IMR-90 (cell line): Measurements from ENCODE around the gene RBP4. TPM values are rescaled to one million over a fixed set of nuclear protein-coding genes. Genes with fewer than 3 reads are reported as not detected.

ENCODE experiments used
- ATAC-seq: fragments of 200-7000 bp; cut with Tn5 transposase; 2 replicates; pipeline ENCODE4 v1.9.1; 2020; ENCODE audit warnings: low read depth, mild to moderate bottlenecking, moderate library complexity
- BruUV-seq: library from RNA; stranded (reverse); fragments of 400-500 nt; replicated peaks from 2 replicates; lab custom pipeline; 2021; lab: Mats Ljungman, UMichigan
- CTCF ChIA-PET: fragments of 300-600 bp; formaldehyde crosslinking; extraction: SDS; loops from one replicate; lab custom pipeline; 2021; ENCODE audit warnings: antibody characterized with exemption; lab: Yijun Ruan, JAX
- POLR2A ChIA-PET: fragments of 300-600 bp; sonication (Branson Sonifier 250); formaldehyde crosslinking; loops from one replicate; lab custom pipeline; 2022; ENCODE audit warnings: antibody characterized with exemption; ENCODE audit not compliant: unreplicated experiment; lab: Charles Lee
- DNase-seq: peaks from one replicate; pipeline ENCODE4 v3.0.0; 2013
- H2AFZ ChIP-seq: replicated peaks from 2 replicates; pipeline ENCODE3; 2013; ENCODE audit warnings: low read length, mild to moderate bottlenecking; ENCODE audit not compliant: poor library complexity
- H2AK5ac ChIP-seq: 2 replicates; pipeline ENCODE4 v1.6.1; 2013; ENCODE audit warnings: low read depth, low read length, inconsistent platforms
- H2AK9ac ChIP-seq: replicated peaks from 2 replicates; pipeline ENCODE3; 2013; ENCODE audit warnings: mild to moderate bottlenecking, low read depth, low read length, moderate library complexity; ENCODE audit not compliant: poor library complexity
- H2BK120ac ChIP-seq: 2 replicates; pipeline ENCODE4 v1.6.1; 2013; ENCODE audit warnings: low read depth, low read length, inconsistent platforms
- H2BK15ac ChIP-seq: 3 replicates; pipeline ENCODE4 v1.6.1; 2013; ENCODE audit warnings: low read depth, low read length, inconsistent platforms
- H2BK20ac ChIP-seq: 2 replicates; pipeline ENCODE4 v1.6.1; 2013; ENCODE audit warnings: low read depth, mild to moderate bottlenecking, inconsistent platforms, low read length, moderate library complexity
- H2BK5ac ChIP-seq: 2 replicates; pipeline ENCODE4 v1.6.1; 2013; ENCODE audit warnings: mild to moderate bottlenecking, low read depth, low read length, inconsistent platforms; ENCODE audit not compliant: poor library complexity, severe bottlenecking
- H3K14ac ChIP-seq: replicated peaks from 2 replicates; pipeline ENCODE4 v1.6.1; 2013; ENCODE audit warnings: low read depth, low read length, inconsistent platforms
- H3K18ac ChIP-seq: 2 replicates; pipeline ENCODE4 v1.6.1; 2013; ENCODE audit warnings: low read depth, low read length, control low read depth
- H3K23ac ChIP-seq: 2 replicates; pipeline ENCODE4 v1.6.1; 2013; ENCODE audit warnings: low read depth, low read length, inconsistent platforms
- H3K27ac ChIP-seq: 2 replicates; pipeline ENCODE4 v1.5.1; 2013; ENCODE audit warnings: mild to moderate bottlenecking, control low read depth, low read length; ENCODE audit not compliant: insufficient read depth
- H3K27me3 ChIP-seq: 2 replicates; pipeline ENCODE4 v1.6.1; 2013; ENCODE audit warnings: low read length; ENCODE audit not compliant: control insufficient read depth, insufficient read depth
- H3K36me3 ChIP-seq: 2 replicates; pipeline ENCODE4 v1.6.1; 2013; ENCODE audit warnings: low read length, mixed read lengths; ENCODE audit not compliant: control insufficient read depth, insufficient read depth
- H3K4ac ChIP-seq: 2 replicates; pipeline ENCODE4 v1.6.1; 2013; ENCODE audit warnings: low read depth, low read length, inconsistent platforms
- H3K4me1 ChIP-seq: 2 replicates; pipeline ENCODE4 v1.6.1; 2013; ENCODE audit warnings: low read length, mixed read lengths; ENCODE audit not compliant: control insufficient read depth, insufficient read depth
- H3K4me2 ChIP-seq: 2 replicates; pipeline ENCODE4 v1.6.1; 2013; ENCODE audit warnings: low read depth, mild to moderate bottlenecking, control low read depth, low read length, moderate library complexity
- H3K4me3 ChIP-seq: 2 replicates; pipeline ENCODE4 v1.5.1; 2013; ENCODE audit warnings: low read depth, mild to moderate bottlenecking, control low read depth, low read length, moderate library complexity; ENCODE audit not compliant: insufficient read depth
- H3K56ac ChIP-seq: 2 replicates; pipeline ENCODE4 v1.6.1; 2013; ENCODE audit warnings: low read length, inconsistent platforms; ENCODE audit not compliant: insufficient read depth; ENCODE audit errors: extremely low read depth
- H3K79me1 ChIP-seq, 2 experiments: 2 replicates each; pipeline ENCODE4 v1.6.1; 2013; ENCODE audit warnings: low read length in 2 of 2, inconsistent platforms in 1 of 2, low read depth in 1 of 2
- H3K9ac ChIP-seq: 2 replicates; pipeline ENCODE4 v1.6.1; 2013; ENCODE audit warnings: low read depth, low read length, control low read depth
- H3K9me1 ChIP-seq: 2 replicates; pipeline ENCODE4 v1.6.1; 2013; ENCODE audit warnings: low read length, inconsistent platforms; ENCODE audit not compliant: insufficient read depth
- H3K9me3 ChIP-seq: 2 replicates; pipeline ENCODE4 v1.6.1; 2013; ENCODE audit warnings: low read length; ENCODE audit not compliant: control insufficient read depth, insufficient read depth
- H4K20me1 ChIP-seq: 2 replicates; pipeline ENCODE4 v1.6.1; 2013; ENCODE audit warnings: low read length, inconsistent platforms; ENCODE audit not compliant: insufficient read depth
- H4K5ac ChIP-seq: 2 replicates; pipeline ENCODE4 v1.6.1; 2013; ENCODE audit warnings: mild to moderate bottlenecking, low read depth, low read length, control low read depth
- H4K8ac ChIP-seq, 2 experiments: 2 replicates each; pipeline ENCODE4 v1.6.1; 2013; ENCODE audit warnings: low read depth in 2 of 2, low read length in 2 of 2, control low read depth in 1 of 2, inconsistent platforms in 1 of 2
- H4K91ac ChIP-seq: 2 replicates; pipeline ENCODE4 v1.6.1; 2013; ENCODE audit warnings: low read depth, low read length, inconsistent platforms; ENCODE audit not compliant: insufficient read depth
- BHLHE40 ChIP-seq: fragments of 150-350 bp; IDR thresholded peaks from 2 replicates; pipeline ENCODE4 v1.6.1; 2016; ENCODE audit warnings: mild to moderate bottlenecking, low read depth, low read length
- CEBPB ChIP-seq: IDR thresholded peaks from 2 replicates; pipeline ENCODE4 v1.6.1; 2012; ENCODE audit warnings: low read depth, low read length, improper control_type of control experiment
- CHD1 ChIP-seq: IDR thresholded peaks from 2 replicates; pipeline ENCODE4 v1.6.1; 2012; ENCODE audit warnings: low read depth, low read length, improper control_type of control experiment
- FOS ChIP-seq: fragments of 150-350 bp; IDR thresholded peaks from 2 replicates; pipeline ENCODE4 v1.6.1; 2016; ENCODE audit warnings: low read depth, low read length
- MAFK ChIP-seq: IDR thresholded peaks from 2 replicates; pipeline ENCODE4 v1.6.1; 2012; ENCODE audit warnings: low read depth, low read length, improper control_type of control experiment
- MAZ ChIP-seq: IDR thresholded peaks from 2 replicates; pipeline ENCODE4 v1.6.1; 2012; ENCODE audit warnings: low read depth, mild to moderate bottlenecking, low read length, improper control_type of control experiment, moderate library complexity, borderline replicate concordance
- MXI1 ChIP-seq: IDR thresholded peaks from 2 replicates; pipeline ENCODE4 v1.6.1; 2012; ENCODE audit warnings: low read depth, mild to moderate bottlenecking, low read length, moderate library complexity, borderline replicate concordance
- NFE2L2 ChIP-seq: fragments of 150-350 bp; IDR thresholded peaks from 2 replicates; pipeline ENCODE4 v1.6.1; 2016; ENCODE audit warnings: low read depth, mild to moderate bottlenecking, low read length
- POLR2A ChIP-seq: IDR thresholded peaks from 2 replicates; pipeline ENCODE4 v1.6.1; 2012; ENCODE audit warnings: mild to moderate bottlenecking, low read depth, low read length
- RAD21 ChIP-seq: IDR thresholded peaks from 2 replicates; pipeline ENCODE4 v1.6.1; 2012; ENCODE audit warnings: low read length, improper control_type of control experiment
- RCOR1 ChIP-seq: IDR thresholded peaks from 2 replicates; pipeline ENCODE4 v1.6.1; 2012; ENCODE audit warnings: mild to moderate bottlenecking, low read length, improper control_type of control experiment; ENCODE audit not compliant: insufficient replicate concordance
- RFX5 ChIP-seq: IDR thresholded peaks from 2 replicates; pipeline ENCODE4 v1.8.0; 2012; ENCODE audit warnings: low read depth, mild to moderate bottlenecking, low read length, moderate library complexity
- SMC3 ChIP-seq: fragments of 150-350 bp; IDR thresholded peaks from 2 replicates; pipeline ENCODE4 v1.6.1; 2016; ENCODE audit warnings: low read depth, mild to moderate bottlenecking, antibody characterized with exemption, low read length, moderate library complexity
- WGBS, 2 experiments: methylation state at CpG; one replicate each; pipeline versions ENCODE4 v1.1.5 to v1.1.7; 2013; ENCODE audit warnings: missing lambda C conversion rate in 2 of 2; ENCODE audit not compliant: insufficient read length in 1 of 2; ENCODE audit errors: extremely low coverage in 2 of 2; 5-methylcytosine and 5-hydroxymethylcytosine counted together
- dilution Hi-C: fragments of 300-500 bp; cut with HindIII; formaldehyde crosslinking; loops from one replicate; pipeline ENCODE4 v1.14.3; 2018; ENCODE audit warnings: low sequenced_read_pairs; ENCODE audit not compliant: unreplicated experiment
- in situ Hi-C: fragments of 300-500 bp; cut with MboI; formaldehyde crosslinking; loops from 3 replicates; pipeline ENCODE4 v1.14.3; 2019; ENCODE audit warnings: low sequenced_read_pairs, inconsistent platforms, mixed read lengths
- intact Hi-C: fragments of 100-400 bp; cut with micrococcal nuclease; formaldehyde crosslinking; loops from 2 replicates; pipeline ENCODE4 v1.10.0; 2022
- polyA plus RNA-seq, 3 experiments: library from polyadenylated mRNA; depleted of rRNA; stranded (reverse); fragments of >200 nt; gene quantifications; 2 replicates each; pipeline ENCODE4 v1.2.3, GENCODE V29; 2012; ENCODE audit warnings: low replicate concordance in 1 of 3
- total RNA-seq: library from RNA; depleted of rRNA; stranded (reverse); fragments of >200 nt; gene quantifications from 2 replicates; pipeline ENCODE4 v1.2.3, GENCODE V29; 2012
- TF ChIP-seq, protein P1 (sequence below): fragments of 150-350 bp; IDR thresholded peaks from 2 replicates; pipeline ENCODE4 v1.6.1; 2016; ENCODE audit warnings: low read depth, mild to moderate bottlenecking, low read length, moderate library complexity, borderline replicate concordance
- TF ChIP-seq, protein P2 (sequence below): conservative IDR thresholded peaks from 2 replicates; pipeline ENCODE4 v1.5.1; 2012; ENCODE audit warnings: mild to moderate bottlenecking, low read depth, low read length, improper control_type of control experiment
- TF ChIP-seq, protein P3 (sequence below): fragments of 150-350 bp; IDR thresholded peaks from 2 replicates; pipeline ENCODE4 v1.6.1; 2017; ENCODE audit warnings: mild to moderate bottlenecking, antibody characterized with exemption, low read length, low read depth

The RBP4 gene
- total and polyA plus RNA-seq, 2 of the 4 experiments (the other 2 are of a cell fraction) = not detected

DNA sequence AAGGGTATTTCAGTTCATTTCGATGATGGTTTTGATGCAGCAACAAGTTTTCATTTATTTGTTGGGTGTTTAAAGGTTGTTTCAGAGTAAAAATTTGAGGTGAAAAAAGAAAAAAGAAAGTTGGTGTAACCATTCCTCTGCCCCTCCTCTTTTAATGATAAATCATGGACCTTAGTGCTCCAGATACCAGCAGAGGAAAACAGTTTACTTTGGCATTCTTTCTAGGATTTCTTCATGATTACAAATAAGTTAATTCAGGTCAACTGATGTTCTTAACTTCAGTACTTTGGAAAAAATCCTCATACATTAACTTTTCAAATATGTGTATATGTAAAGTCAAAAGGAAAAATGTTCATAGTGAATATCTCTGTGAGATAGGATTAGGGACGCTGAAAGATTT, 2.0 kb upstream of the RBP4 start:
- in situ Hi-C loops (no loop called here), intact Hi-C loops (no loop called here), dilution Hi-C loops (no loop called here)
- no peak overlapping the region for H4K8ac ChIP-seq
- H3K4me1 ChIP-seq = peaks cover 1% of the 10 kb centered on the region; the same call in 1 of the 2 replicates
- no peak overlapping the region for H2AK5ac ChIP-seq
- H4K91ac ChIP-seq = no peak overlapping the region
- CTCF ChIA-PET = no interaction called here
- H2BK20ac ChIP-seq = no peak overlapping the region
- no peak overlapping the region for H2AK9ac ChIP-seq
- POLR2A ChIA-PET = no interaction called here
- H3K56ac ChIP-seq = no peak overlapping the region
- no peak overlapping the region for H3K4ac ChIP-seq
- H3K4me2 ChIP-seq = no peak overlapping the region
- no peak overlapping the region for H2AFZ ChIP-seq
- H2BK15ac ChIP-seq = no peak overlapping the region
- TF ChIP-seq POLR2A (no peak), CEBPB (no peak), FOS (no peak), MAZ (no peak), RAD21 (no peak), RFX5 (no peak), NFE2L2 (no peak), BHLHE40 (no peak), MXI1 (no peak), MAFK (no peak), SMC3 (no peak), RCOR1 (no peak), CHD1 (no peak)
- TF ChIP-seq, protein P1, sequence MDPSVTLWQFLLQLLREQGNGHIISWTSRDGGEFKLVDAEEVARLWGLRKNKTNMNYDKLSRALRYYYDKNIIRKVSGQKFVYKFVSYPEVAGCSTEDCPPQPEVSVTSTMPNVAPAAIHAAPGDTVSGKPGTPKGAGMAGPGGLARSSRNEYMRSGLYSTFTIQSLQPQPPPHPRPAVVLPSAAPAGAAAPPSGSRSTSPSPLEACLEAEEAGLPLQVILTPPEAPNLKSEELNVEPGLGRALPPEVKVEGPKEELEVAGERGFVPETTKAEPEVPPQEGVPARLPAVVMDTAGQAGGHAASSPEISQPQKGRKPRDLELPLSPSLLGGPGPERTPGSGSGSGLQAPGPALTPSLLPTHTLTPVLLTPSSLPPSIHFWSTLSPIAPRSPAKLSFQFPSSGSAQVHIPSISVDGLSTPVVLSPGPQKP = no peak
- TF ChIP-seq, protein P2, sequence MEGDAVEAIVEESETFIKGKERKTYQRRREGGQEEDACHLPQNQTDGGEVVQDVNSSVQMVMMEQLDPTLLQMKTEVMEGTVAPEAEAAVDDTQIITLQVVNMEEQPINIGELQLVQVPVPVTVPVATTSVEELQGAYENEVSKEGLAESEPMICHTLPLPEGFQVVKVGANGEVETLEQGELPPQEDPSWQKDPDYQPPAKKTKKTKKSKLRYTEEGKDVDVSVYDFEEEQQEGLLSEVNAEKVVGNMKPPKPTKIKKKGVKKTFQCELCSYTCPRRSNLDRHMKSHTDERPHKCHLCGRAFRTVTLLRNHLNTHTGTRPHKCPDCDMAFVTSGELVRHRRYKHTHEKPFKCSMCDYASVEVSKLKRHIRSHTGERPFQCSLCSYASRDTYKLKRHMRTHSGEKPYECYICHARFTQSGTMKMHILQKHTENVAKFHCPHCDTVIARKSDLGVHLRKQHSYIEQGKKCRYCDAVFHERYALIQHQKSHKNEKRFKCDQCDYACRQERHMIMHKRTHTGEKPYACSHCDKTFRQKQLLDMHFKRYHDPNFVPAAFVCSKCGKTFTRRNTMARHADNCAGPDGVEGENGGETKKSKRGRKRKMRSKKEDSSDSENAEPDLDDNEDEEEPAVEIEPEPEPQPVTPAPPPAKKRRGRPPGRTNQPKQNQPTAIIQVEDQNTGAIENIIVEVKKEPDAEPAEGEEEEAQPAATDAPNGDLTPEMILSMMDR = no peak
- TF ChIP-seq, protein P3, sequence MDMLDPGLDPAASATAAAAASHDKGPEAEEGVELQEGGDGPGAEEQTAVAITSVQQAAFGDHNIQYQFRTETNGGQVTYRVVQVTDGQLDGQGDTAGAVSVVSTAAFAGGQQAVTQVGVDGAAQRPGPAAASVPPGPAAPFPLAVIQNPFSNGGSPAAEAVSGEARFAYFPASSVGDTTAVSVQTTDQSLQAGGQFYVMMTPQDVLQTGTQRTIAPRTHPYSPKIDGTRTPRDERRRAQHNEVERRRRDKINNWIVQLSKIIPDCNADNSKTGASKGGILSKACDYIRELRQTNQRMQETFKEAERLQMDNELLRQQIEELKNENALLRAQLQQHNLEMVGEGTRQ = no peak
- no peak overlapping the region for H4K5ac ChIP-seq
- H3K27ac ChIP-seq = no peak overlapping the region
- H4K20me1 ChIP-seq = no peaks in the 10 kb centered on the region
- no peaks in the 10 kb centered on the region for H3K36me3 ChIP-seq
- no peaks in the 10 kb centered on the region for H3K9me3 ChIP-seq
- H3K14ac ChIP-seq = no peak overlapping the region
- ATAC-seq (no peak), DNase-seq (no peak)
- no TSS peak for BruUV-seq
- H3K23ac ChIP-seq = no peak overlapping the region
- no peaks in the 10 kb centered on the region for H3K79me1 ChIP-seq
- H3K9ac ChIP-seq = no peak overlapping the region
- WGBS, 2 experiments = no CpG with 5 or more reads among the region's 2 CpGs
- H2BK5ac ChIP-seq = no peak overlapping the region
- H3K9me1 ChIP-seq = no peaks in the 10 kb centered on the region
- H3K4me3 ChIP-seq = no peak overlapping the region
- H3K18ac ChIP-seq = no peak overlapping the region
- H3K27me3 ChIP-seq = peaks cover 37% of the 10 kb centered on the region
- H2BK120ac ChIP-seq = no peak overlapping the region
